IMR-90 (cell line): ENCODE data around the gene FAM177B. TPM values are rescaled to one million over a fixed set of nuclear protein-coding genes. Genes with fewer than 3 reads are reported as not detected.

ENCODE experiments used
- ATAC-seq: fragments of 200-7000 bp; cut with Tn5 transposase; 2 replicates; pipeline ENCODE4 v1.9.1; 2020; ENCODE audit warnings: low read depth, mild to moderate bottlenecking, moderate library complexity
- BruUV-seq: library from RNA; stranded (reverse); fragments of 400-500 nt; replicated peaks from 2 replicates; lab custom pipeline; 2021; lab: Mats Ljungman, UMichigan
- CTCF ChIA-PET: fragments of 300-600 bp; formaldehyde crosslinking; extraction: SDS; loops from one replicate; lab custom pipeline; 2021; ENCODE audit warnings: antibody characterized with exemption; lab: Yijun Ruan, JAX
- POLR2A ChIA-PET: fragments of 300-600 bp; sonication (Branson Sonifier 250); formaldehyde crosslinking; loops from one replicate; lab custom pipeline; 2022; ENCODE audit warnings: antibody characterized with exemption; ENCODE audit not compliant: unreplicated experiment; lab: Charles Lee
- DNase-seq: peaks from one replicate; pipeline ENCODE4 v3.0.0; 2013
- H2AFZ ChIP-seq: replicated peaks from 2 replicates; pipeline ENCODE3; 2013; ENCODE audit warnings: low read length, mild to moderate bottlenecking; ENCODE audit not compliant: poor library complexity
- H2AK5ac ChIP-seq: 2 replicates; pipeline ENCODE4 v1.6.1; 2013; ENCODE audit warnings: low read depth, low read length, inconsistent platforms
- H2AK9ac ChIP-seq: replicated peaks from 2 replicates; pipeline ENCODE3; 2013; ENCODE audit warnings: mild to moderate bottlenecking, low read depth, low read length, moderate library complexity; ENCODE audit not compliant: poor library complexity
- H2BK120ac ChIP-seq: 2 replicates; pipeline ENCODE4 v1.6.1; 2013; ENCODE audit warnings: low read depth, low read length, inconsistent platforms
- H2BK15ac ChIP-seq: 3 replicates; pipeline ENCODE4 v1.6.1; 2013; ENCODE audit warnings: low read depth, low read length, inconsistent platforms
- H2BK20ac ChIP-seq: 2 replicates; pipeline ENCODE4 v1.6.1; 2013; ENCODE audit warnings: low read depth, mild to moderate bottlenecking, inconsistent platforms, low read length, moderate library complexity
- H2BK5ac ChIP-seq: 2 replicates; pipeline ENCODE4 v1.6.1; 2013; ENCODE audit warnings: mild to moderate bottlenecking, low read depth, low read length, inconsistent platforms; ENCODE audit not compliant: poor library complexity, severe bottlenecking
- H3K14ac ChIP-seq: replicated peaks from 2 replicates; pipeline ENCODE4 v1.6.1; 2013; ENCODE audit warnings: low read depth, low read length, inconsistent platforms
- H3K18ac ChIP-seq: 2 replicates; pipeline ENCODE4 v1.6.1; 2013; ENCODE audit warnings: low read depth, low read length, control low read depth
- H3K23ac ChIP-seq: 2 replicates; pipeline ENCODE4 v1.6.1; 2013; ENCODE audit warnings: low read depth, low read length, inconsistent platforms
- H3K27ac ChIP-seq: 2 replicates; pipeline ENCODE4 v1.5.1; 2013; ENCODE audit warnings: mild to moderate bottlenecking, control low read depth, low read length; ENCODE audit not compliant: insufficient read depth
- H3K27me3 ChIP-seq: 2 replicates; pipeline ENCODE4 v1.6.1; 2013; ENCODE audit warnings: low read length; ENCODE audit not compliant: control insufficient read depth, insufficient read depth
- H3K36me3 ChIP-seq: 2 replicates; pipeline ENCODE4 v1.6.1; 2013; ENCODE audit warnings: low read length, mixed read lengths; ENCODE audit not compliant: control insufficient read depth, insufficient read depth
- H3K4ac ChIP-seq: 2 replicates; pipeline ENCODE4 v1.6.1; 2013; ENCODE audit warnings: low read depth, low read length, inconsistent platforms
- H3K4me1 ChIP-seq: 2 replicates; pipeline ENCODE4 v1.6.1; 2013; ENCODE audit warnings: low read length, mixed read lengths; ENCODE audit not compliant: control insufficient read depth, insufficient read depth
- H3K4me2 ChIP-seq: 2 replicates; pipeline ENCODE4 v1.6.1; 2013; ENCODE audit warnings: low read depth, mild to moderate bottlenecking, control low read depth, low read length, moderate library complexity
- H3K4me3 ChIP-seq: 2 replicates; pipeline ENCODE4 v1.5.1; 2013; ENCODE audit warnings: low read depth, mild to moderate bottlenecking, control low read depth, low read length, moderate library complexity; ENCODE audit not compliant: insufficient read depth
- H3K56ac ChIP-seq: 2 replicates; pipeline ENCODE4 v1.6.1; 2013; ENCODE audit warnings: low read length, inconsistent platforms; ENCODE audit not compliant: insufficient read depth; ENCODE audit errors: extremely low read depth
- H3K79me1 ChIP-seq, 2 experiments: 2 replicates each; pipeline ENCODE4 v1.6.1; 2013; ENCODE audit warnings: low read length in 2 of 2, inconsistent platforms in 1 of 2, low read depth in 1 of 2
- H3K9ac ChIP-seq: 2 replicates; pipeline ENCODE4 v1.6.1; 2013; ENCODE audit warnings: low read depth, low read length, control low read depth
- H3K9me1 ChIP-seq: 2 replicates; pipeline ENCODE4 v1.6.1; 2013; ENCODE audit warnings: low read length, inconsistent platforms; ENCODE audit not compliant: insufficient read depth
- H3K9me3 ChIP-seq: 2 replicates; pipeline ENCODE4 v1.6.1; 2013; ENCODE audit warnings: low read length; ENCODE audit not compliant: control insufficient read depth, insufficient read depth
- H4K20me1 ChIP-seq: 2 replicates; pipeline ENCODE4 v1.6.1; 2013; ENCODE audit warnings: low read length, inconsistent platforms; ENCODE audit not compliant: insufficient read depth
- H4K5ac ChIP-seq: 2 replicates; pipeline ENCODE4 v1.6.1; 2013; ENCODE audit warnings: mild to moderate bottlenecking, low read depth, low read length, control low read depth
- H4K8ac ChIP-seq, 2 experiments: 2 replicates each; pipeline ENCODE4 v1.6.1; 2013; ENCODE audit warnings: low read depth in 2 of 2, low read length in 2 of 2, control low read depth in 1 of 2, inconsistent platforms in 1 of 2
- H4K91ac ChIP-seq: 2 replicates; pipeline ENCODE4 v1.6.1; 2013; ENCODE audit warnings: low read depth, low read length, inconsistent platforms; ENCODE audit not compliant: insufficient read depth
- CHD1 ChIP-seq: IDR thresholded peaks from 2 replicates; pipeline ENCODE4 v1.6.1; 2012; ENCODE audit warnings: low read depth, low read length, improper control_type of control experiment
- FOS ChIP-seq: fragments of 150-350 bp; IDR thresholded peaks from 2 replicates; pipeline ENCODE4 v1.6.1; 2016; ENCODE audit warnings: low read depth, low read length
- MAFK ChIP-seq: IDR thresholded peaks from 2 replicates; pipeline ENCODE4 v1.6.1; 2012; ENCODE audit warnings: low read depth, low read length, improper control_type of control experiment
- MXI1 ChIP-seq: IDR thresholded peaks from 2 replicates; pipeline ENCODE4 v1.6.1; 2012; ENCODE audit warnings: low read depth, mild to moderate bottlenecking, low read length, moderate library complexity, borderline replicate concordance
- RAD21 ChIP-seq: IDR thresholded peaks from 2 replicates; pipeline ENCODE4 v1.6.1; 2012; ENCODE audit warnings: low read length, improper control_type of control experiment
- SMC3 ChIP-seq: fragments of 150-350 bp; IDR thresholded peaks from 2 replicates; pipeline ENCODE4 v1.6.1; 2016; ENCODE audit warnings: low read depth, mild to moderate bottlenecking, antibody characterized with exemption, low read length, moderate library complexity
- WGBS, 2 experiments: methylation state at CpG; one replicate each; pipeline versions ENCODE4 v1.1.5 to v1.1.7; 2013; ENCODE audit warnings: missing lambda C conversion rate in 2 of 2; ENCODE audit not compliant: insufficient read length in 1 of 2; ENCODE audit errors: extremely low coverage in 2 of 2; 5-methylcytosine and 5-hydroxymethylcytosine counted together
- dilution Hi-C: fragments of 300-500 bp; cut with HindIII; formaldehyde crosslinking; loops from one replicate; pipeline ENCODE4 v1.14.3; 2018; ENCODE audit warnings: low sequenced_read_pairs; ENCODE audit not compliant: unreplicated experiment
- in situ Hi-C: fragments of 300-500 bp; cut with MboI; formaldehyde crosslinking; loops from 3 replicates; pipeline ENCODE4 v1.14.3; 2019; ENCODE audit warnings: low sequenced_read_pairs, inconsistent platforms, mixed read lengths
- intact Hi-C: fragments of 100-400 bp; cut with micrococcal nuclease; formaldehyde crosslinking; loops from 2 replicates; pipeline ENCODE4 v1.10.0; 2022
- polyA plus RNA-seq, 3 experiments: library from polyadenylated mRNA; depleted of rRNA; stranded (reverse); fragments of >200 nt; gene quantifications; 2 replicates each; pipeline ENCODE4 v1.2.3, GENCODE V29; 2012; ENCODE audit warnings: low replicate concordance in 1 of 3
- total RNA-seq: library from RNA; depleted of rRNA; stranded (reverse); fragments of >200 nt; gene quantifications from 2 replicates; pipeline ENCODE4 v1.2.3, GENCODE V29; 2012
- TF ChIP-seq, protein P1 (sequence below): fragments of 150-350 bp; IDR thresholded peaks from 2 replicates; pipeline ENCODE4 v1.6.1; 2017; ENCODE audit warnings: mild to moderate bottlenecking, antibody characterized with exemption, low read length, low read depth
- TF ChIP-seq, protein P2 (sequence below): fragments of 150-350 bp; IDR thresholded peaks from 2 replicates; pipeline ENCODE4 v1.6.1; 2016; ENCODE audit warnings: low read depth, mild to moderate bottlenecking, low read length, moderate library complexity, borderline replicate concordance

FAM177B gene
- total and polyA plus RNA-seq, 2 of the 4 experiments (the other 2 are of a cell fraction): not detected

DNA sequence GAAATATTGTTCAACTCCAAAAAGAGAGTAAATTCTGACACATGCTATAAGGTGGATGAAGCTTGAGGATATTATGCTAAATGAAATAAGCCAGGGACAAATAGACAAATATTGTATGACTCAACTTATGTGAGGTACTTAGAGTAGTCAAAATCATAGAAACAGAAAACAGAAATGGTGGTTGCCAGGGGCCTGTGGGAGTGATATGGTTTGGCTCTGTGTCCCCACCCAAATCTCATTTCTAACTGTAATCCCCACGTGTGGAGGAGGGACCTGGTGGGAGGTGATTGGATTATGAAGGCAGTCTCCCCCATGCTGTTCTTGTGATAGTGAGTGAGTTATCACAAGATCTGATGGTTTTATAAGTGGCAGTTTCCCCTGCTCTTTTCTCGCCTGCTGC lies 53.1 kb downstream of the FAM177B start:
- H4K8ac ChIP-seq: no peak overlapping the region
- in situ Hi-C loops: loop anchor here (5.0 to 10.0 kb wide), 2 partner anchors 297 to 905 kb away; no protein-coding TSS in a partner anchor
- no peaks in the 10 kb centered on the region for H3K9me3 ChIP-seq
- CTCF ChIA-PET: no interaction called here
- H3K79me1 ChIP-seq: no peaks in the 10 kb centered on the region
- no peaks in the 10 kb centered on the region for H3K36me3 ChIP-seq
- no peak overlapping the region for H2BK120ac ChIP-seq
- ATAC-seq: no peak
- no peak overlapping the region for H2BK20ac ChIP-seq
- no peak overlapping the region for H3K56ac ChIP-seq
- H2AK9ac ChIP-seq: no peak overlapping the region
- no peak overlapping the region for H2BK15ac ChIP-seq
- H3K4ac ChIP-seq: no peak overlapping the region
- no TSS peak for BruUV-seq
- no CpG with 5 or more reads among the region's 2 CpGs for WGBS, 2 experiments
- intact Hi-C loops: no loop called here
- TF ChIP-seq CHD1: no peak
- TF ChIP-seq FOS: no peak
- TF ChIP-seq, protein P1, sequence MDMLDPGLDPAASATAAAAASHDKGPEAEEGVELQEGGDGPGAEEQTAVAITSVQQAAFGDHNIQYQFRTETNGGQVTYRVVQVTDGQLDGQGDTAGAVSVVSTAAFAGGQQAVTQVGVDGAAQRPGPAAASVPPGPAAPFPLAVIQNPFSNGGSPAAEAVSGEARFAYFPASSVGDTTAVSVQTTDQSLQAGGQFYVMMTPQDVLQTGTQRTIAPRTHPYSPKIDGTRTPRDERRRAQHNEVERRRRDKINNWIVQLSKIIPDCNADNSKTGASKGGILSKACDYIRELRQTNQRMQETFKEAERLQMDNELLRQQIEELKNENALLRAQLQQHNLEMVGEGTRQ: no peak
- TF ChIP-seq, protein P2, sequence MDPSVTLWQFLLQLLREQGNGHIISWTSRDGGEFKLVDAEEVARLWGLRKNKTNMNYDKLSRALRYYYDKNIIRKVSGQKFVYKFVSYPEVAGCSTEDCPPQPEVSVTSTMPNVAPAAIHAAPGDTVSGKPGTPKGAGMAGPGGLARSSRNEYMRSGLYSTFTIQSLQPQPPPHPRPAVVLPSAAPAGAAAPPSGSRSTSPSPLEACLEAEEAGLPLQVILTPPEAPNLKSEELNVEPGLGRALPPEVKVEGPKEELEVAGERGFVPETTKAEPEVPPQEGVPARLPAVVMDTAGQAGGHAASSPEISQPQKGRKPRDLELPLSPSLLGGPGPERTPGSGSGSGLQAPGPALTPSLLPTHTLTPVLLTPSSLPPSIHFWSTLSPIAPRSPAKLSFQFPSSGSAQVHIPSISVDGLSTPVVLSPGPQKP: no peak
- TF ChIP-seq MAFK: no peak
- no peak for TF ChIP-seq SMC3
- no peak for TF ChIP-seq MXI1
- TF ChIP-seq RAD21: no peak
- DNase-seq: no peak
- no peak overlapping the region for H4K91ac ChIP-seq
- no peak overlapping the region for H3K4me2 ChIP-seq
- dilution Hi-C loops: loop anchor here (25.0 kb wide), 1 partner anchor 297 kb away; no protein-coding TSS in a partner anchor
- H3K4me3 ChIP-seq: no peak overlapping the region
- POLR2A ChIA-PET: no interaction called here
- no peak overlapping the region for H3K9ac ChIP-seq
- no peaks in the 10 kb centered on the region for H3K4me1 ChIP-seq
- no peak overlapping the region for H4K5ac ChIP-seq
- H3K27ac ChIP-seq: no peak overlapping the region
- no peaks in the 10 kb centered on the region; the same call in 1 of the 2 replicates for H3K9me1 ChIP-seq
- no peak overlapping the region for H3K18ac ChIP-seq
- H3K14ac ChIP-seq: no peak overlapping the region
- H2AK5ac ChIP-seq: no peak overlapping the region
- H3K27me3 ChIP-seq: peaks cover 16% of the 10 kb centered on the region
- H2BK5ac ChIP-seq: no peak overlapping the region
- H2AFZ ChIP-seq: no peak overlapping the region
- no peaks in the 10 kb centered on the region for H4K20me1 ChIP-seq
- no peak overlapping the region for H3K23ac ChIP-seq
